Fibroblast of lung (primary cell): ENCODE results near the gene ZNF443.
"Not testable (repeated sequence)": the region's sequence is repeated elsewhere in the genome, so short reads cannot be mapped to it uniquely, and the experiment has no call there.

Experiments used
- EZH2 ChIP-seq: IDR thresholded peaks from 2 replicates; pipeline ENCODE4 v1.5.1; 2012; ENCODE audit warnings: low read length, control low read depth, mild to moderate bottlenecking; ENCODE audit errors: missing control alignments
- TF ChIP-seq, protein P1 (sequence below), 2 donors: IDR thresholded peaks in 1 of 2; conservative IDR thresholded peaks in 1 of 2; 1 replicate in 1 of 2; 2 replicates in 1 of 2; pipeline ENCODE4 v1.5.1; 2011 to 2012; ENCODE audit warnings: low read length in 2 of 2, control low read depth in 1 of 2, inconsistent platforms in 1 of 2, low read depth in 1 of 2, mild to moderate bottlenecking in 1 of 2

DNA sequence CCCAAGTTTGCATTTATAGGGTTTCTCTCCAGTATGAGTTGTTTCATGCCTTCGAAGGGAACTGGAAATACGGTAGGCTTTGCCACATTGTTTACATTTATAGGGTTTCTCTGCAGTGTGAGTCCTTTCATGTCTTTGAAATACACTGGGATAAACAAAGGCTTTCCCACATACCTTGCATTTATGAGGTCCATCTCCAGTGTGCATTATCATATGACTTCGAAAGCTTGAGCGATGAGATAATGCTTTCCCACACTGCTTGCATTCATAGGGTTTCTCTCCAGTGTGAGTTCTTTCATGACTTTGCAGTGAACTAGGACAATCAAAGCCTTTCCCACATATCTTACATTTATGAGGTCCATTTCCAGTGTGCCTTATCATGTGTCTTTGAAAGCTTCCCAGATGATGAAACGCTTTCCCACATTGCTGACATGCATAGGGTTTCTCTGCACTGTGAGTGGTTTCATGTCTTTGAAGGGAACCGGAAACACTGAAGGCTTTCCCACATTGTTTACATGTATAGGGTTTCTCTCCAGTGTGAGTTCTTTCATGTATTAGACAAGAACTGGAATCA, 10.0 kb downstream of the ZNF443 start:
- TF ChIP-seq, protein P1, sequence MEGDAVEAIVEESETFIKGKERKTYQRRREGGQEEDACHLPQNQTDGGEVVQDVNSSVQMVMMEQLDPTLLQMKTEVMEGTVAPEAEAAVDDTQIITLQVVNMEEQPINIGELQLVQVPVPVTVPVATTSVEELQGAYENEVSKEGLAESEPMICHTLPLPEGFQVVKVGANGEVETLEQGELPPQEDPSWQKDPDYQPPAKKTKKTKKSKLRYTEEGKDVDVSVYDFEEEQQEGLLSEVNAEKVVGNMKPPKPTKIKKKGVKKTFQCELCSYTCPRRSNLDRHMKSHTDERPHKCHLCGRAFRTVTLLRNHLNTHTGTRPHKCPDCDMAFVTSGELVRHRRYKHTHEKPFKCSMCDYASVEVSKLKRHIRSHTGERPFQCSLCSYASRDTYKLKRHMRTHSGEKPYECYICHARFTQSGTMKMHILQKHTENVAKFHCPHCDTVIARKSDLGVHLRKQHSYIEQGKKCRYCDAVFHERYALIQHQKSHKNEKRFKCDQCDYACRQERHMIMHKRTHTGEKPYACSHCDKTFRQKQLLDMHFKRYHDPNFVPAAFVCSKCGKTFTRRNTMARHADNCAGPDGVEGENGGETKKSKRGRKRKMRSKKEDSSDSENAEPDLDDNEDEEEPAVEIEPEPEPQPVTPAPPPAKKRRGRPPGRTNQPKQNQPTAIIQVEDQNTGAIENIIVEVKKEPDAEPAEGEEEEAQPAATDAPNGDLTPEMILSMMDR (conservative IDR thresholded peaks at IDR 0.05 in 1 of 2, IDR thresholded peaks at IDR 0.05 in 1 of 2; ENCODE audit: low read depth in 1 of 2, low read length in 2 of 2), result not testable (repeated sequence)
- not testable (repeated sequence) for TF ChIP-seq EZH2
